SK-N-SH treated with all-trans-retinoic acid at 6 μM for 48 hours (cell line): ENCODE measurements around the gene OR51B5.
"Not testable (repeated sequence)": the region's sequence is repeated elsewhere in the genome, so short reads cannot be mapped to it uniquely, and the experiment has no call there.

Experiments used
- ATAC-seq: fragments of 200-7000 bp; cut with Tn5 transposase; 3 replicates; pipeline ENCODE4 v1.9.1; 2020; ENCODE audit warnings: mild to moderate bottlenecking, moderate library complexity
- ARNTL ChIP-seq: fragments of 450-650 bp; formaldehyde crosslinking; IDR thresholded peaks from 2 replicates; pipeline ENCODE4 v1.5.0; 2020; ENCODE audit warnings: low read depth, mild to moderate bottlenecking, moderate library complexity, borderline replicate concordance
- BACH2 ChIP-seq: fragments of 250-450 bp; sonication (Bioruptor Pico); IDR thresholded peaks from 2 replicates; pipeline ENCODE4 v1.9.0; 2021; ENCODE audit warnings: mild to moderate bottlenecking, borderline replicate concordance
- CSDC2 ChIP-seq: fragments of 250-450 bp; sonication (Bioruptor Pico); IDR thresholded peaks from 2 replicates; pipeline ENCODE4 v1.5.0; 2020; ENCODE audit warnings: mild to moderate bottlenecking, moderate library complexity
- ESRRG ChIP-seq: fragments of 250-450 bp; sonication (Bioruptor Pico); IDR thresholded peaks from 2 replicates; pipeline ENCODE4 v1.6.1; 2021; ENCODE audit warnings: mild to moderate bottlenecking
- GLIS3 ChIP-seq: fragments of 250-450 bp; sonication (Bioruptor Pico); IDR thresholded peaks from 2 replicates; pipeline ENCODE4 v1.5.0; 2020; ENCODE audit warnings: mild to moderate bottlenecking, moderate library complexity
- ISL1 ChIP-seq: fragments of 250-450 bp; sonication (Bioruptor Pico); IDR thresholded peaks from 2 replicates; pipeline ENCODE4 v2.1.2; 2022; ENCODE audit warnings: mild to moderate bottlenecking, moderate library complexity
- OSR1 ChIP-seq: fragments of 250-450 bp; sonication (Bioruptor Pico); IDR thresholded peaks from 2 replicates; pipeline ENCODE4 v1.8.0; 2022; ENCODE audit warnings: moderate library complexity, mild to moderate bottlenecking, inconsistent platforms
- PATZ1 ChIP-seq: fragments of 250-450 bp; sonication (Bioruptor Pico); IDR thresholded peaks from 2 replicates; pipeline ENCODE4 v1.8.0; 2020; ENCODE audit warnings: mild to moderate bottlenecking, moderate library complexity, borderline replicate concordance
- POU6F1 ChIP-seq: fragments of 250-450 bp; sonication (Bioruptor Pico); IDR thresholded peaks from 2 replicates; pipeline ENCODE4 v1.8.0; 2021; ENCODE audit warnings: low read depth, mild to moderate bottlenecking, moderate library complexity, borderline replicate concordance
- PPARA ChIP-seq: fragments of 250-450 bp; sonication (Bioruptor Pico); IDR thresholded peaks from 2 replicates; pipeline ENCODE4 v1.5.0; 2020; ENCODE audit warnings: mild to moderate bottlenecking, borderline replicate concordance
- RARB ChIP-seq: fragments of 250-450 bp; sonication (Bioruptor Pico); IDR thresholded peaks from 2 replicates; pipeline ENCODE4 v1.8.0; 2021; ENCODE audit warnings: mild to moderate bottlenecking, moderate library complexity
- SNAI2 ChIP-seq: fragments of 250-450 bp; sonication (Bioruptor Pico); IDR thresholded peaks from 2 replicates; pipeline ENCODE4 v1.5.0; 2020; ENCODE audit warnings: mild to moderate bottlenecking, moderate library complexity
- TCF4 ChIP-seq: fragments of 250-450 bp; sonication (Bioruptor Pico); IDR thresholded peaks from 2 replicates; pipeline ENCODE4 v1.8.0; 2021; ENCODE audit warnings: mild to moderate bottlenecking, moderate library complexity, borderline replicate concordance
- TOX ChIP-seq: fragments of 250-450 bp; sonication (Bioruptor Pico); IDR thresholded peaks from 2 replicates; pipeline ENCODE4 v1.8.0; 2021; ENCODE audit warnings: mild to moderate bottlenecking, moderate library complexity, borderline replicate concordance
- TSHZ2 ChIP-seq: fragments of 250-450 bp; sonication (Bioruptor Pico); IDR thresholded peaks from 2 replicates; pipeline ENCODE4 v1.5.0; 2020; ENCODE audit warnings: mild to moderate bottlenecking, moderate library complexity
- ZFP3 ChIP-seq: fragments of 250-450 bp; sonication (Bioruptor Pico); IDR thresholded peaks from 2 replicates; pipeline ENCODE4 v1.5.0; 2020; ENCODE audit warnings: mild to moderate bottlenecking, moderate library complexity
- ZFP30 ChIP-seq: fragments of 450-650 bp; formaldehyde crosslinking; IDR thresholded peaks from 2 replicates; pipeline ENCODE4 v1.5.0; 2022; ENCODE audit warnings: mild to moderate bottlenecking, moderate library complexity
- ZNF565 ChIP-seq: fragments of 450-650 bp; formaldehyde crosslinking; conservative IDR thresholded peaks from 2 replicates; pipeline ENCODE4 v1.5.0; 2020; ENCODE audit warnings: low read depth, mild to moderate bottlenecking, moderate library complexity
- ZNF8 ChIP-seq: fragments of 450-650 bp; formaldehyde crosslinking; IDR thresholded peaks from 2 replicates; pipeline ENCODE4 v1.5.0; 2020; ENCODE audit warnings: mild to moderate bottlenecking, moderate library complexity
- TF ChIP-seq, protein P1 (sequence below): fragments of 250-450 bp; sonication (Bioruptor Pico); IDR thresholded peaks from 2 replicates; pipeline ENCODE4 v1.5.1; 2021; ENCODE audit warnings: mild to moderate bottlenecking, moderate library complexity
- TF ChIP-seq, protein P2 (sequence below): fragments of 250-450 bp; sonication (Bioruptor Pico); IDR thresholded peaks from 2 replicates; pipeline ENCODE4 v1.5.1; 2020; ENCODE audit warnings: low read depth, mild to moderate bottlenecking, moderate library complexity

Gene OR51B5

DNA sequence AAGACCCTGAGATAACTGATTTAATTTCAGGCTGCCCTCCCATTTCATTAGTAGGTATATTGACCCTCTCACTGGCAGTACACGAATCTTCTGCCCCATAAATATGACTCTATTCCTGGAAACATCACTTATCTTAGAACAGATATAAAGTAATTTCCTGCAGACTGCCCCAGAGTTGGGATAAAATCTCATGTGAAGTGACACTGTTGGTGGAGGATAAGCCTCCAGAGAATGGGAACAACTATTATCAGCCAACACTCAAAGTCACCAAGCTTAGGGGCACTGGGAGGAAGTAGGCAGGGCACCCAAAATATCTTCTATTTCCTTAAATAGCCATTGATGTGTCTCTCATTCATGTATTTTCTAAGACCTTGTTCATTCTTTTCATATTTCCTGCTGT, 8.2 kb downstream of the OR51B5 start (continued):
- TF ChIP-seq TSHZ2 (CRISPR knock-in tag) (no peak), ZNF565 (CRISPR knock-in tag) (no peak), TOX (CRISPR knock-in tag) (no peak), ESRRG (CRISPR knock-in tag) (no peak)
- TF ChIP-seq, all 23 proteins: peak for 0

- no peak for ATAC-seq
- TF ChIP-seq TCF4 (no peak), GLIS3 (CRISPR knock-in tag) (no peak), CSDC2 (CRISPR knock-in tag) (no peak), SNAI2 (CRISPR knock-in tag) (no peak), RARB (CRISPR knock-in tag) (no peak), BACH2 (CRISPR knock-in tag) (no peak), ZFP30 (CRISPR knock-in tag) (no peak), OSR1 (CRISPR knock-in tag) (no peak)
- TF ChIP-seq, protein P1, sequence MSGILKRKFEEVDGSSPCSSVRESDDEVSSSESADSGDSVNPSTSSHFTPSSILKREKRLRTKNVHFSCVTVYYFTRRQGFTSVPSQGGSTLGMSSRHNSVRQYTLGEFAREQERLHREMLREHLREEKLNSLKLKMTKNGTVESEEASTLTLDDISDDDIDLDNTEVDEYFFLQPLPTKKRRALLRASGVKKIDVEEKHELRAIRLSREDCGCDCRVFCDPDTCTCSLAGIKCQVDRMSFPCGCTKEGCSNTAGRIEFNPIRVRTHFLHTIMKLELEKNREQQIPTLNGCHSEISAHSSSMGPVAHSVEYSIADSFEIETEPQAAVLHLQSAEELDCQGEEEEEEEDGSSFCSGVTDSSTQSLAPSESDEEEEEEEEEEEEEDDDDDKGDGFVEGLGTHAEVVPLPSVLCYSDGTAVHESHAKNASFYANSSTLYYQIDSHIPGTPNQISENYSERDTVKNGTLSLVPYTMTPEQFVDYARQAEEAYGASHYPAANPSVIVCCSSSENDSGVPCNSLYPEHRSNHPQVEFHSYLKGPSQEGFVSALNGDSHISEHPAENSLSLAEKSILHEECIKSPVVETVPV (CRISPR knock-in tag), result no peak
Observed at GRCh38 chr11:5324197-5324596, 19.1 kb downstream of the OR51B5 start, which contains the start of gene OR51B2. Gene OR51B2, minus strand, starts transcription at chr11:5324297. Its CDS starts 0 bp downstream, at chr11:5324297.

DNA sequence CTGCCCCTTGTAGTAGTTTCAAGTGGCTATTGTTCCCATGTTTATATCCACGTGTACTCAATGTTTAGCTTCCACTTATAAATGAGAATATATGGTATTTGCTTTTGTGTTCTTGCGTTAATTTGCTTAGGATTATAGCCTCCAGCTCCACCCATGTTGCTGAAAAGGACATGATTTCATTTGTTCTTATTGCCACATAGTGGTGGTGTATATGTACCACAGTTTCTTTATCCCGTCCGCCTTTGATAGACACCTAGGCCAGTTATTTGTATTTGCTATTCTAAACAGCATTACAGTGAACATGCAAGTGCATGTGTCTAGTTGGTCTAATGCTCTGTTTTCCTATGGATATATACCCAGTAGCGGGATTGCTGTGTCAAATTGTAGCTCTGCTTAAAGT, 26.0 kb downstream of the OR51B5 start:
- peak; percentile 31; the same call in 1 of the 3 replicates for ATAC-seq
- no peak for TF ChIP-seq PATZ1 (CRISPR knock-in tag)
- no peak for TF ChIP-seq ISL1
- TF ChIP-seq PPARA (CRISPR knock-in tag), result no peak
- no peak for TF ChIP-seq TOX (CRISPR knock-in tag)
- TF ChIP-seq TCF4, result no peak
- no peak for TF ChIP-seq ESRRG (CRISPR knock-in tag)
- TF ChIP-seq, protein P2, sequence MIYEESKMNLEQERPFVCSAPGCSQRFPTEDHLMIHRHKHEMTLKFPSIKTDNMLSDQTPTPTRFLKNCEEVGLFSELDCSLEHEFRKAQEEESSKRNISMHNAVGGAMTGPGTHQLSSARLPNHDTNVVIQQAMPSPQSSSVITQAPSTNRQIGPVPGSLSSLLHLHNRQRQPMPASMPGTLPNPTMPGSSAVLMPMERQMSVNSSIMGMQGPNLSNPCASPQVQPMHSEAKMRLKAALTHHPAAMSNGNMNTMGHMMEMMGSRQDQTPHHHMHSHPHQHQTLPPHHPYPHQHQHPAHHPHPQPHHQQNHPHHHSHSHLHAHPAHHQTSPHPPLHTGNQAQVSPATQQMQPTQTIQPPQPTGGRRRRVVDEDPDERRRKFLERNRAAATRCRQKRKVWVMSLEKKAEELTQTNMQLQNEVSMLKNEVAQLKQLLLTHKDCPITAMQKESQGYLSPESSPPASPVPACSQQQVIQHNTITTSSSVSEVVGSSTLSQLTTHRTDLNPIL, result no peak
- TF ChIP-seq OSR1 (CRISPR knock-in tag), result no peak
- TF ChIP-seq SNAI2 (CRISPR knock-in tag), result no peak
- TF ChIP-seq RARB (CRISPR knock-in tag), result no peak
- TF ChIP-seq ARNTL (CRISPR knock-in tag), result no peak
- TF ChIP-seq TSHZ2 (CRISPR knock-in tag), result no peak
- TF ChIP-seq GLIS3 (CRISPR knock-in tag), result no peak
- TF ChIP-seq ZNF8 (CRISPR knock-in tag), result no peak
- TF ChIP-seq, protein P1 (CRISPR knock-in tag), result no peak
- no peak for TF ChIP-seq ZFP3 (CRISPR knock-in tag)
- TF ChIP-seq POU6F1 (CRISPR knock-in tag), result no peak
- TF ChIP-seq, all 23 proteins: peak for 0

GRCh38 chr11:5313326-5314023, 29.8 kb downstream of the OR51B5 start:
- not testable (repeated sequence) for ATAC-seq
